ENCODE results near the gene CAPN13. TPM values are rescaled to one million over a fixed set of nuclear protein-coding genes. Genes with fewer than 3 reads are reported as not detected.

Gene CAPN13
- total RNA-seq, 1 experiment from 2014 or later = not detected

- H3K27me3 ChIP-seq (ENCODE audit: control insufficient read depth, insufficient read depth, low read length) = peaks cover 12% of the 10 kb centered on the region; the same call in 1 of the 2 replicates
- ChIA-PET POLR2A (no interaction called here), CTCF (no interaction called here)
- H3K4me3 ChIP-seq (ENCODE audit: low read depth in 2 of 2, low read length in 2 of 2) = no peak overlapping the region
- ATAC-seq (no peak), DNase-seq (ENCODE audit: low read depth, low spot score) (no peak)
- no peaks in the 10 kb centered on the region for H3K36me3 ChIP-seq (ENCODE audit: control insufficient read depth, insufficient read depth, low read length)
- in situ Hi-C loops (cut with HindIII; ENCODE audit: low pct_unique_long_range_greater_than_20kb, low sequenced_read_pairs) = no loop called here
- H3K9me3 ChIP-seq (ENCODE audit: control insufficient read depth, insufficient read depth, low read depth, low read length) = no peaks in the 10 kb centered on the region
- intact Hi-C loops (cut with micrococcal nuclease; ENCODE audit: unreplicated experiment) = no loop called here
- H3K4me1 ChIP-seq (ENCODE audit: control insufficient read depth, insufficient read depth, low read length) = no peaks in the 10 kb centered on the region; the same call in 1 of the 2 replicates
- no peak overlapping the region for H3K27ac ChIP-seq (ENCODE audit: low read length)
- BruUV-seq (replicated peaks) = no TSS peak
- TF ChIP-seq SIN3A (IDR thresholded peaks at IDR 0.05; ENCODE audit: borderline replicate concordance, insufficient read depth, low read depth, low read length) (no peak), REST (IDR thresholded peaks at IDR 0.05; ENCODE audit: insufficient read depth in 1 of 2, low read depth in 2 of 2, low read length in 1 of 2) (no peak), TCF7L2 (IDR thresholded peaks at IDR 0.05; ENCODE audit: low read depth, low read length) (no peak), CTCF (IDR thresholded peaks at IDR 0.05) (no peak), POLR2AphosphoS5 (IDR thresholded peaks at IDR 0.05; ENCODE audit: low read depth, low read length) (no peak)
These were observed 50.3 kb downstream of the CAPN13 start for GRCh38 chr2:30756971-30757370.

GRCh38 chr2:30756051-30756719, 51.1 kb downstream of the CAPN13 start:
- CTCF ChIA-PET = no interaction called here
- Histone ChIP-seq H3K36me3 (ENCODE audit: control insufficient read depth, insufficient read depth, low read length) (no peaks in the 10 kb centered on the region), H3K4me3 (ENCODE audit: low read depth in 2 of 2, low read length in 2 of 2) (no peak overlapping the region), H3K27me3 (ENCODE audit: control insufficient read depth, insufficient read depth, low read length) (peaks cover 11% of the 10 kb centered on the region; the same call in 1 of the 2 replicates), H3K4me1 (ENCODE audit: control insufficient read depth, insufficient read depth, low read length) (no peaks in the 10 kb centered on the region; the same call in 1 of the 2 replicates), H3K9me3 (ENCODE audit: control insufficient read depth, insufficient read depth, low read depth, low read length) (no peaks in the 10 kb centered on the region), H3K27ac (ENCODE audit: low read length) (no peak overlapping the region)
- POLR2A ChIA-PET = no interaction called here
- in situ Hi-C loops (cut with HindIII; ENCODE audit: low pct_unique_long_range_greater_than_20kb, low sequenced_read_pairs) (no loop called here), intact Hi-C loops (cut with micrococcal nuclease; ENCODE audit: unreplicated experiment) (no loop called here)
- no peak for ATAC-seq
- DNase-seq (ENCODE audit: low read depth, low spot score) = no peak
- BruUV-seq (replicated peaks) = no TSS peak
- TF ChIP-seq TCF7L2 (IDR thresholded peaks at IDR 0.05; ENCODE audit: low read depth, low read length) (no peak), SIN3A (IDR thresholded peaks at IDR 0.05; ENCODE audit: borderline replicate concordance, insufficient read depth, low read depth, low read length) (no peak), POLR2AphosphoS5 (IDR thresholded peaks at IDR 0.05; ENCODE audit: low read depth, low read length) (no peak), CTCF (IDR thresholded peaks at IDR 0.05) (no peak), REST (IDR thresholded peaks at IDR 0.05; ENCODE audit: insufficient read depth in 1 of 2, low read depth in 2 of 2, low read length in 1 of 2) (no peak)
